ENCODE results near the gene EML1. TPM values are rescaled to one million over a fixed set of nuclear protein-coding genes. Genes with fewer than 3 reads are reported as not detected.

EML1 gene
- total RNA-seq, 1 experiment from 2014 or later, result 12.0 TPM

DNA sequence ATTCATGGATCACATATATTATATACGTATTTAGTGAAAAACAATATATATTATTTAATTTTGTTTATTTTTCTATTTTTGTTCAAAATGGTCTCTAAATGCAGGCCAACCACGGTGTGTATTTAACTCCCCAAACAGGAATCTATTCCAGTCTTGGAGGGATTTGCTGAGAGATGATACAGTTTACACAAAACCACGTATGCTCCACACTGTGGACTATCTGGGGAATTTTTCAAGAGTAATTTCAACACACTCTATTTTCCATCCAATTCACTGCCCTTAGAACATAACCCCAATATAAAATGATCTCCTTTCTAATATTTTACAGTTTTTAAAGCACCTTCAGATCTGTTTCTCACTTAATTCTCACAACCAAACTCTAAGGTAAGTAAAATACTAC lies 15.3 kb downstream of the EML1 start:
- H3K36me3 ChIP-seq (ENCODE audit: low read depth, low read length), result no peaks in the 10 kb centered on the region
- CTCF ChIA-PET, result no interaction called here
- no peak overlapping the region for H2AFZ ChIP-seq (ENCODE audit: low read length)
- H3K4me1 ChIP-seq (ENCODE audit: insufficient read depth, low read length), result peaks cover 11% of the 10 kb centered on the region
- H4K20me1 ChIP-seq (ENCODE audit: low read length), result no peaks in the 10 kb centered on the region
- no peaks in the 10 kb centered on the region for H3K9me2 ChIP-seq (replicated peaks; ENCODE audit: low read length)
- H3F3A ChIP-seq (ENCODE audit: low read length, unreplicated experiment), result no peaks in the 10 kb centered on the region
- no peak overlapping the region for H3K4me3 ChIP-seq (ENCODE audit: low read length)
- POLR2A ChIA-PET (ENCODE audit: unreplicated experiment), result no interaction called here
- DNase-seq (no peak), ATAC-seq (no peak)
- no peaks in the 10 kb centered on the region for H3K27me3 ChIP-seq (ENCODE audit: low read length)
- H3K27ac ChIP-seq (ENCODE audit: low read length), result no peak overlapping the region
- TF ChIP-seq EZH2phosphoT487 (IDR thresholded peaks at IDR 0.05; ENCODE audit: borderline replicate concordance, low read length), result no peak
- no peak for TF ChIP-seq EZH2 (IDR thresholded peaks at IDR 0.05; ENCODE audit: low read length, unreplicated experiment)
- TF ChIP-seq, protein P1, sequence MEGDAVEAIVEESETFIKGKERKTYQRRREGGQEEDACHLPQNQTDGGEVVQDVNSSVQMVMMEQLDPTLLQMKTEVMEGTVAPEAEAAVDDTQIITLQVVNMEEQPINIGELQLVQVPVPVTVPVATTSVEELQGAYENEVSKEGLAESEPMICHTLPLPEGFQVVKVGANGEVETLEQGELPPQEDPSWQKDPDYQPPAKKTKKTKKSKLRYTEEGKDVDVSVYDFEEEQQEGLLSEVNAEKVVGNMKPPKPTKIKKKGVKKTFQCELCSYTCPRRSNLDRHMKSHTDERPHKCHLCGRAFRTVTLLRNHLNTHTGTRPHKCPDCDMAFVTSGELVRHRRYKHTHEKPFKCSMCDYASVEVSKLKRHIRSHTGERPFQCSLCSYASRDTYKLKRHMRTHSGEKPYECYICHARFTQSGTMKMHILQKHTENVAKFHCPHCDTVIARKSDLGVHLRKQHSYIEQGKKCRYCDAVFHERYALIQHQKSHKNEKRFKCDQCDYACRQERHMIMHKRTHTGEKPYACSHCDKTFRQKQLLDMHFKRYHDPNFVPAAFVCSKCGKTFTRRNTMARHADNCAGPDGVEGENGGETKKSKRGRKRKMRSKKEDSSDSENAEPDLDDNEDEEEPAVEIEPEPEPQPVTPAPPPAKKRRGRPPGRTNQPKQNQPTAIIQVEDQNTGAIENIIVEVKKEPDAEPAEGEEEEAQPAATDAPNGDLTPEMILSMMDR (conservative IDR thresholded peaks at IDR 0.05; ENCODE audit: low read depth, low read length), result no peak
- intact Hi-C loops (cut with micrococcal nuclease), result no loop called here
- no peak overlapping the region for H3K4me2 ChIP-seq (ENCODE audit: low read length)
- BruUV-seq (replicated peaks), result no TSS peak
- H3K79me2 ChIP-seq (ENCODE audit: low read length), result no peaks in the 10 kb centered on the region
- H3K9me3 ChIP-seq (ENCODE audit: low read length), result no peaks in the 10 kb centered on the region
- no peak overlapping the region for H3K9ac ChIP-seq (ENCODE audit: low read length)

DNA sequence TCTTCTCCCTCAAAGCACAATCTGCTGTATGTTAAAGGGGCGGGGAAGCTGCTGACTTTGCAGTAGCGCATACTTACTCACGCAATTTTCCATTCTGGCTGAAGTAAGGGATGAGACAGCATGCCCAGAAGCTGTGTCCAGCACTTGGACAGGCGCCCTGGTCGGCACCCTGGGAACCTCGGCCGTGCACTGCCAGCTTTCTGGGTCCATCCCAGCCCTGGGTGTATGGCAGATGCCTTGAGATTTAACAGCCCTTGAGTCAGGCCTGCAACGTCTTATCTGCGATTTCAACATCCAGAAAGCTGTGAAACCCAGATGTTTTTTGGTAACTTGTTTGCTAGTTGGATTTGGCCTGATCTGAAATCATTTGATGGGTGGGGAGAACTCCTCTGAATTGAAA lies 16.1 kb downstream of the EML1 start:
- H3K27ac ChIP-seq (ENCODE audit: low read length), result no peak overlapping the region
- H3K36me3 ChIP-seq (ENCODE audit: low read depth, low read length), result no peaks in the 10 kb centered on the region
- ChIA-PET CTCF (no interaction called here), POLR2A (ENCODE audit: unreplicated experiment) (no interaction called here)
- no peak overlapping the region for H2AFZ ChIP-seq (ENCODE audit: low read length)
- no peaks in the 10 kb centered on the region for H3F3A ChIP-seq (ENCODE audit: low read length, unreplicated experiment)
- no peaks in the 10 kb centered on the region for H3K9me3 ChIP-seq (ENCODE audit: low read length)
- no peaks in the 10 kb centered on the region for H3K9me2 ChIP-seq (replicated peaks; ENCODE audit: low read length)
- no peak overlapping the region for H3K4me3 ChIP-seq (ENCODE audit: low read length)
- no peak for ATAC-seq
- no peaks in the 10 kb centered on the region for H3K79me2 ChIP-seq (ENCODE audit: low read length)
- DNase-seq, result no peak
- intact Hi-C loops (cut with micrococcal nuclease), result no loop called here
- TF ChIP-seq, protein P1 (conservative IDR thresholded peaks at IDR 0.05; ENCODE audit: low read depth, low read length), result no peak
- no peak for TF ChIP-seq EZH2phosphoT487 (IDR thresholded peaks at IDR 0.05; ENCODE audit: borderline replicate concordance, low read length)
- no peak for TF ChIP-seq EZH2 (IDR thresholded peaks at IDR 0.05; ENCODE audit: low read length, unreplicated experiment)
- no peak overlapping the region for H3K9ac ChIP-seq (ENCODE audit: low read length)
- H3K4me1 ChIP-seq (ENCODE audit: insufficient read depth, low read length), result peaks cover 11% of the 10 kb centered on the region
- no peaks in the 10 kb centered on the region for H3K27me3 ChIP-seq (ENCODE audit: low read length)
- no peaks in the 10 kb centered on the region for H4K20me1 ChIP-seq (ENCODE audit: low read length)
- no TSS peak for BruUV-seq (replicated peaks)
- no peak overlapping the region for H3K4me2 ChIP-seq (ENCODE audit: low read length)

DNA sequence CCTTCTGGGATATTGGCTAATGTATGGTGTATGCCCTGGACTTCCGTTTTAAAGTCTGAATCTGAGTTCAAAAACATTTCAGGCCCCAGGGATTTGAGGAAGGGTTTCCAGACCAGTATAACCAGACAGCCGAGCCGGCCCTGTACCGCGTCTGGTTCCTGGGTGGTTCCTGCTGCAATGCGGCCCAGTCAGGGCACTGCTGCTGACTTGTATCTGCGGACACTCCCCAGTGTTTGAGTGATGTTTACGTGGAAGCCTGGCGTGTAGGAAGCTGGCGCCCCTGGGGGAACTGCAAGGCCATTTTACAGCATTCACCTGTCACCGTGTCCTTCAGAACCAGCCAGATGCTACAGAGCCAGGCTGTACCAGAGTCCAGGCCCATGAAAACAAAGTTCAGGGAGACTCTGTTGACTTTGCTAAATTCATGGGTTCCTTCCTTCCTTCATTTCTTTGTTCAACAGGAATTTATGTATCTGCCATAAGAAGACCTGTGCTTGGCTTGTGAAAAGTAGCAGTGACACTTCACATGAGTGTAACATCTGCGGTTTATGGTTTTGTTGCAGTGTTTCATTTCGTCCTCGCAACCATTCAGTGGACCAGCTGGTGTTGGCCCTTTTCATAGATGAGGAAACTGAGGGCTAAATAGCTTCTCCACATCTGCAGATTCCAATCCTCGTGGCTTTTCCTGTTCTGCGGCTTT lies 16.8 kb downstream of the EML1 start:
- intact Hi-C loops (cut with micrococcal nuclease), result no loop called here
- no peak for ATAC-seq
- TF ChIP-seq, protein P1 (conservative IDR thresholded peaks at IDR 0.05; ENCODE audit: low read depth, low read length), result no peak
- Histone ChIP-seq H3K4me3 (ENCODE audit: low read length) (no peak overlapping the region), H2AFZ (ENCODE audit: low read length) (no peak overlapping the region), H3K9me3 (ENCODE audit: low read length) (no peaks in the 10 kb centered on the region), H4K20me1 (ENCODE audit: low read length) (no peaks in the 10 kb centered on the region), H3K79me2 (ENCODE audit: low read length) (no peaks in the 10 kb centered on the region), H3K9ac (ENCODE audit: low read length) (no peak overlapping the region), H3K4me2 (ENCODE audit: low read length) (no peak overlapping the region), H3K36me3 (ENCODE audit: low read depth, low read length) (no peaks in the 10 kb centered on the region), H3K27me3 (ENCODE audit: low read length) (no peaks in the 10 kb centered on the region), H3K4me1 (ENCODE audit: insufficient read depth, low read length) (peaks cover 11% of the 10 kb centered on the region), H3F3A (ENCODE audit: low read length, unreplicated experiment) (no peaks in the 10 kb centered on the region), H3K27ac (ENCODE audit: low read length) (no peak overlapping the region), H3K9me2 (replicated peaks; ENCODE audit: low read length) (no peaks in the 10 kb centered on the region)
- ChIA-PET POLR2A (ENCODE audit: unreplicated experiment) (no interaction called here), CTCF (no interaction called here)
- BruUV-seq (replicated peaks), result no TSS peak
- DNase-seq, result no peak

Measured in PC-3 (cell line).